GM19452 (cell line): ENCODE measurements around the gene ROBO1.
"Not testable (repeated sequence)": the region's sequence is repeated elsewhere in the genome, so short reads cannot be mapped to it uniquely, and the experiment has no call there.

Experiments
- ATAC-seq: cut with Tn5 transposase; IDR thresholded peaks from one replicate; pipeline ENCODE4 v1.9.1; 2021; ENCODE audit not compliant: unreplicated experiment

Gene ROBO1

DNA sequence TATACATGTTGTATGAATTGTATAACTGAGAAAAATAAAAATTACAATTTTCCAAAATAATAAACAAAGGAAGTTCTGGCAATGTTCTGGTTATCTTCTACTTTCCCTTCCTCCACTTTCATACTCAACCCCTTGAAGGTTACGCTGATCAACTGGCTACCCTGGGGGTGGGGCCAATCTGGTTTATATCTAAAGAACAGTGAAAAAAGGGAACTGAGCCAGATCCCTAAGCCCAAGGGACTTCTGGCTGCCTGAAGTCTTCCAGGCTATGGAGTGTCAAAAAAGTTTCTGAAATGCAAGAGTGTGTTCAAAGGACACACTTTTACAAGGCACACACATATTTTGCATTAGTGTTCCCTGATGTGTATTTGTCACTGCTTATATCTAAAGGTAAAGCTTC, 591.9 kb downstream of the ROBO1 start:
- ATAC-seq: no peak

DNA sequence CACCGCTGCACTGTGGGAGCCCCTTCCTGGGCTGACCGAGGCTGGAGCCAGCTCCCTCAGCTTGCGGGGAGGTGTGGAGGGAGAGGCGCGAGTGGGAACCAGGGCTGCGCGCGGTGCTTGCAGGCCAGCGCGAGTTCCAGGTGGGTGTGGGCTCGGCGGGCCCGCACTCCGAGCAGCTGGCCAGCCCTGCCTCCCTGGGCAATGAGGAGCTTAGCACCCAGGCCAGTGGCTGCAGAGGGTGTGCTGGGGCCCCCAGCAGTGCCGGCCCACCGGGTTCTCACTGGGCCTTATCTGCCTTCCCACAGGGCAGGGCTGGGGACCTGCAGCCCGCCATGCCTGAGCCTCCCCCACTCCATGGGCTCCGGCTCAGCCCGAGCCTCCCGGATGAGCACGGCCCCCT, 594.5 kb downstream of the ROBO1 start:
- not testable (repeated sequence) for ATAC-seq

DNA sequence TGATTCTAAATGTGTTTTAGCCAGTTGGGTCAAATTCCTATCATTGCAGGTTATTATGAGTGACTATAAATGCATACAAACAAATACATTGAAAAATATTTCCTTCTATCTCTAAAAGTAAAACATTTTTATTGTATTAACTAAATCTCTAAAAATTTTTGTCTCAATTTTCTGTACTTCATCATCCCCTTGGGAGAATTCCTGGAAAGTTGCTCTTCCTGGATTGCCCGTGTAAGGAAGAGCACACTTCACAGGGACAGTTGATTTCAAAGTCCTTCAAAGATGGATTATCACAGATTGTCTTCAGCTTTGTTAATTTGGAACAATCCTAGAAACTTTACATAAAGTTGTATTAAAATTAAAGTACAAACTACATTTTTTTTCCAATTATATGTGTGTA, 595.6 kb downstream of the ROBO1 start:
- no peak for ATAC-seq

DNA sequence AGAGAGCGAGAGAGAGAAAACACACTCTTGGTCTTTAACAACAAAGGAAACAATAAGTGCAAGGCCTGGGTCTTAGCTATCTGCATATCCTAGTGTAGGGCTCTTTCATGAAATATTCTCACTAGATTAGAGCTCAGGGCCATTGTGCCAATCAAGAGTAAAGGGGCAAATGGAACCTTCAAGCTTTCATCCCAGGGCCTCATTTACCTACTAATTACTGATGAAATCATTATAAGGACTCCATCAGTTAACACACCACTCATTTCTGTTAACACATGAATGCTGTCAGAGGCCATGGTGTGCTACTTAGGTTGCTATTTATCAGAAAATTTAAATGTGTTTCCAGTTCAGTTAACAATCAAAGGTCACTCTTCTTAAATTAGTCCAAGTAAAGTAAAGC, 597.8 kb downstream of the ROBO1 start:
- no peak for ATAC-seq

DNA sequence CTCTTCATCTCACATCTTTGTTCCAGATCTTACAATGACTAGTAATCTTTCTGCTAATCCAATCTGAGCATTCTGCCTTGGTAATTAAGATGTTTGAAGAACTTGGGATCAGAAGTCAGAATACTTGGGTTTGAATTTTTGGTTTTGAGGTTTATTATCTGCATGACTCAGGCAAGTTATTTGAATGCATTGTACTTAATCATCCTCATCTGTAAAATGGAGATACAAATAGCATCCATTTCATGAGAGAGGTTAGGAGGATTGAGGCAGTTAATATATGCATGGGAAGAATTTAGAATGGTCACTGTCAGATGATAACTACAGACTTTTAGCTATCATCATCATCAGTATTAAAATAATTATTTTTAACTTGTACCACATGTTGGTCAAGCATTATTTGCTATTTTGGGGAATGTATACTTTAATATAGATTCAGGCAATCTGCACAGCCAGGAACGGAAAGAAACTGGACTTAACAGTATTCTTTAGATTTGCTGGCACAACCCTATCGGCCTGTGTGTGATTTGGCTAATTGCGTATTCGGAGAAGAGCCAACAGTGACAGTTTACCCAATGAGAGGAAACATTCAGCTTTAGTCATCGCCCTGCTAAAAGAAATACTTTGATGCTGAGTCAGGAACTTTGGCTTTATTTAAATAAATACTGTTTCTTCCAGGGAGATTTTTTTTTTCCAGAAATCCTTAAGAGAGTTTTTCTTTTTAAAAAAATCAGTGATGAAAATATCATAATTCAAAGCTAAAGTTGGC, 600.0 kb downstream of the ROBO1 start:
- ATAC-seq: no peak

DNA sequence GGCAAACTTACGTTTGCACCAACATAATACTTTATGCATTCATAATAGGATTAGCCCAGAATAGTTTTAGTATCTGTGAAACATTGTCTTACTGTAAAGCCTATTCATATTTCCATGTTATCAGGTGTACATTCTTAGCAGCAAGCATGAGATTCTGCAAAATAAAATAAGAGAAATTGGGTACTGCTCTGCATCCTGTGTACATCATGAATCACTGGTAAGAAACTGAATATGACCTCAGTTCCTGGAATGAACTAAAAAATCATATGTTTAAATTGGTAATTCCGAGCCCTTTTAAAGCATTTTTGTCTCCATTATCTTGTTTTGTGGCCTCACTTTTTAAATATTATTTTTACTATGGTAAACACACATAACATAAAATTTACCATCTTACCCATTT, 605.1 kb downstream of the ROBO1 start:
- ATAC-seq: no peak

DNA sequence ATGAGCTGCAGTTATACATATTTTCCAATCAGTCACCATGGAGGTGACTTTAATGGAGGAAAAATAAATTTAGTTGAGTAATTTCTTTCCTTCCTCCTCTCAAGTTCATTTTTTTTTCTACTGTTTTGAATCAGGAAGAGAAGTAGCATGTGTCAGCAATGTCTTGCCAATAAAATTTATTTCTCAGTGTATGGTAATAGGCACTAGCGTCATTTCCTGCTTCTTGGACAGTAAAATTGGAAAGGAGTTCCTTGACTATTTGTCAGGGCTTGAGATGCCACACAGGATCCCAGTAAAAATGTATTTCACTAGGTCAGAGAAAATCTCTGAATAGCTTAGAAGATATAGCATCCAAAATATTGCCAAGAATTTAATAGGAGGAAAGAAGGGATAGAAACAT, 605.9 kb downstream of the ROBO1 start:
- no peak for ATAC-seq

DNA sequence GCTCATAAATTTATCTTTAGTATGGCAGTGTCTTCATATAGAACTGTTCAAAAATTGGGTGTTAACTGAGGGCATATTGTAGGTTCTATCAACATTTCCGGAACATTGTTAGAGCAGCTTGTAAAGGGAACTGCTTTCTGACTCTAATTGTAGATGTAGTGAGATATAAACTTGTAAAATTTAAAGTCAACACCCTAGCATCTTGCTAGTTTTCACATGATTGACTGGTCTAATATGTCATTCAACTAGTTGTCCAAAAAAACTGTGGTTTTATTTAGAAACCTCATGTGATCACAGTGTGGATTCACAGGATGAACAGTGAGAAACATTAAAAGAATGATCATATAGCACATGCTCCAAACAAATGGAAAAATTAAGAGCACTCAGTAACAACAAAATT, 607.4 kb downstream of the ROBO1 start:
- ATAC-seq: no peak

DNA sequence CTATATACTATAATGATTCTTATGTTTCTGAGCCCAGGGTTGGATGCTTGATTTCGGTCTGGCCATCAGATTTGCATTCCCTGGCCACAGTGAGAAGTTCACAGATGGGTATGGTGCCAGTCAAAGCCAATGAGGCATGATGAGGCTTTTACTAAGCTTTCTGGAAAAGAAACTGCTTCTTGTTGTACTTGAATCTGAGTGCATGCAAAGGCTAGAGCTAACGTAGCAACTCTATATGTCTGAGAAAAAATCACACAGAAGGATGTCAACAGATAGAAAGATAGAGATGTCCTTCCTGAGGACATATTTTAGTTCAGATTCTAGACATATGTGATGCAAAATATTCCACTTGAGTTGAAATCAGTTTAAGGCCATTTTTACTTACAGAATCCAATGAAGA, 608.1 kb downstream of the ROBO1 start:
- ATAC-seq: no peak

DNA sequence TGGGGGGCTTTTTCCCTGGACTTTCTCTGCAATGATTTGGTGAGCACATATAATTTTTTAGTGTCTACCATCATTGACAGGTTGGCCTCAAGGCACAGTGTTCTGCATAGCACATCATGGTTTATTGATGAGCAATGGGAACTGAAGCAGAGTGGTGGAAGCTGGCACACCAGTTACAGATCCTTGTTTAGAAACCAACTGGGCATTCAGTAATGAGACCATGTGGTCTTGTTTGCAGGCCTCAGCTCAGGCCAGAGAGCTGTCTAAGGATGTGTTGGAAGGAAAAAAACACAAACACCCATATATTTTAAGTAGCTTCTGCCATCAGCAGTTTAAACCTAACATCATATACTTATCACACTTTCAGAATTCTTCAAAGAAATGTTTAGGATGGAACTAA, 610.6 kb downstream of the ROBO1 start:
- no peak for ATAC-seq

DNA sequence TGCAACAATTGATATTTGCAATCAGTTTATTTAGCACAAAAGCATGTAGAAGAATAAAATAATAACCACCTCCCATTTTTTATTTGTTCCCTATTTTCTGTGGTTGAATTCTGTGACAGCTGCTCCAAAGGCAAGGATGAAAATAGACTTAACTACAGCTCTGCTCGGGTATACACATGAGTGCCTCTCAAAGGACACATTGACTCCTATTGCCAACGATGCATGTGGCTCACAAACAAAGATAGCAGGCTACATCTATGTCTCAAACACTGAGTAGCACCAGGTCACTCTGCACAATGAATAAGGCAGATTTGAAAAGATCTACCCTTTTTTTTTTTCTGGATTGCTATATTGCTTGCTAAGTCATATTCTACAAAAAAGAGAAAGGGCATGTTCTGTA, 612.9 kb downstream of the ROBO1 start:
- no peak for ATAC-seq

DNA sequence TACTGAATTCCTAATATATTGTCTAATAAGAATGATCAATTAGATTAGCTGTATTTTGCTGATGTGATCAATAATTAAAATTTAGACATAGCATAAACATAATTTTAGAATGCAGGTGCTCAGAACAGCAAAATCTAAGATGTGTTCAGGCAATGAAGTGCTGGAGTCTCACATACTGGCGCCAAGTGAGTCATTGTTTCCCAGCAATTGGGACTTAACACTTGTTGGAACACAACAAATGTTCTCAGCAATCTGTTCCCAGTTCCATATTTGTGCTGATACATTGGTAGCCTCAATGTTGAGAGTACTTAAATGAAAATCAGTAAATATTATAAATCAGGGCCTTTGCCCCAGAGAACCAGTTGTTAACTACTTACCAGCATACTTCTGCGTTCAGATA, 619.0 kb downstream of the ROBO1 start:
- no peak for ATAC-seq

DNA sequence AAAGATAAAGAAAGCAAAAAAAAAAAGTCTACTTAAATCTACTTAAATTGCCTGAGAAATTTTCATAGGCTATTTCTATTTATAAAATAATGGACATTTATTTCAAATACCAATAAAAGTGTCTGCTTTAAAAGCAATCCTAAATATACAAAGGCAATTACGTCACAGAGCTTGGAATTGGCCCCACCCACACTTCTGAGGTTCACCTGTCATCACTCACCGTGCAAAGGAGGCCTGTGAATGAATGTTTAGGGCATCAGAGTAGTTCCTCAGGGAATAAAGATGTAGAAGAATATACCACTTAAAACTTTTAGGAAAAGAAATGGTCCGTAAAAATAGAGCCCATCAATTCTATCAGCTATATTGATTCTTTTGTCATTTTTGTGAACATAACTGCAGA, 621.8 kb downstream of the ROBO1 start:
- no peak for ATAC-seq

DNA sequence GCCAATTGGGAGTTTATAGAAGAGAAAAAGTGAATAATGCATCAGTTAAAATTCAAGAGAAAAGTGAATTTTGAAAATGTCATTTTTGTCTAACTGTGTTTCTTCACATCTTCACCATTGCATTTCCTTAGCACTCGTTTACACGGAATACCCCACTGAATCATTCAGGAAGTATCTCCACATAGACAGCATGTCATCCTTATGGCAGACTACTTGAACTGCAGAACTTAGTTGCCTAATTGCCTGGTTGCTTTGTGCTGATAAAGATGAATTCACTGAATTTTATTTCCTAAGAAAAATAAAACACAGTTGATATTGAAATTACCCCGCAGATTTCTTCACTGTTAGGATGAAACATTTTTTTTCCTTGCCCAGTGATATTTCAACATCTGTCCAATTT, 627.1 kb downstream of the ROBO1 start:
- no peak for ATAC-seq

DNA sequence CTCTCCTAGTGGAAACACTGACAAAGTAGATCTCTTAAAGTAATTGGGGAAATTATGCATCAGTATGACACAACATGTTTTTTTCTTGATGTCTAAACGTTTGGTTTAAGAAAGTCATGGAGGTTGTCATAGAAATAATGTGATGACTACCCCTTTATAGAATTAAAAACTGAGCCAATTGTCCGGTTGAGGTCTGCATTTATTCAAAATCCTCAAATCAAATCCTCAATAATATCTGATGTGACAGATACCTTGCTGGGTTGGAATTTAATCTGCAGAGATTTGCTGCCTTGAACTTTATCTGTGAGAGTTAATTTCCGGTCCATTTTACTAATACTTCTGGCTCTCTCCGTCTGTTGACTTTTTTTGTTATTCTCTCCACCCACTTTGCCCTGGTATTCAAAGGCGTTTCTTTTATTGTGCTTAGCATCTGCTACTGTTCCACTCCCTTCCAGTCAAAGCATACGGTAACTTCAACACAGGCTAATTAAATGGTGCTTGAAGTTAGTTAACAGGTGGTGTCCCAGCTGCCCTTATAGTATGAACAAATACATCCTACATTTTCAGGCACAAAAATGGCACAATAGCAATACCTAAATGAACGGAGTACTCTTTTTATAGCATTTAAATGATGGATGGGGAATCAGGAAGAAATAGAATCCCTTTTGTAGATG, 628.3 kb downstream of the ROBO1 start:
- no peak for ATAC-seq

DNA sequence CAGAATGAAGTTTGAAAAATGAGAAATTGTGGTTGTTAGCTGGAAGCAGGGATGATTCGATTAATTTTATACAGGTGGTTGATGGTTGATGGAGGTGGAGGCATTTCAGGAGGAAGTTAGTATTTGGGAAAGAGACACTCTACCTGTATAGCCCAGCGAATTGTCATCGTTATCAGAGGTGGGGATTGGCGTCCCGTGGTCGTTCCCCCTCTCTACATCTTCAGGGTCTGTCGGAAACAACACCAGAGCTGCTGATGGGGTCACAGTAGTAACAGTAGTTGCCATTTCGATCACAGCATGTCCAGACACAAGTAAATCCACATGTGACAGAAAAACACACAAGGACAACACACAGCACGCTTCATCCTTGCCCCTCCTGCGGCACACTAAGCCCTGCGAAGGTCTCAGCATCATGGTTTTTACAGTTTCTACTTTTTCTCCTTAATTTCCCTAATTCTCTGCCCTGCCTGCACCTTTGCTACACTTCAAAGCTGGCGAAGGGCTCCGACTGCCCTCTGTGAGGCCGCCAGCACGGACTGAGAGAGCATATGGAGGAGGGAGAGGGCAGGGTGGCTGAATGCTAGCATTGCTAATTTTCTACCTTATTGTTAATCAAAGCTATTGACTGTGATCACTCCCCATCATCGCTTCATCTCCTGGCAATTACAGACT, 642.3 kb downstream of the ROBO1 start:
- ATAC-seq: no peak

DNA sequence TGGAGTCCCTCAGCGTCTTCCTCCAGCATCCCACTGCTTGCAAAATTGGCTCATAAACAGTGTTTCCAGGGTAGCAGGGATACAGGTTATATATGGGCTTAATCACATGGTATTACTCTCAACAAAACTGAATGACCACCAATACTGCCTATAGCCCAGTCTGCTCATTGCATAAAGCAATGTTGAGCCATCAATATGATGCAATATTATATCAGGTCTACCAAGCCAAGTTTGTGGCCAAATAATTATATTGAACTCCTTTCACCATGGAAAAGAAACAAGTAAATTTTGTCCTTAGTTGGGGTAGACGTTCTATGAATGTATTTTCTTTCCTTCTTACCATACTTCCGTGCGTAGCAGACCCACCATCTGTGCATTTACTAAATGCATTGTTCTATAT, 652.3 kb downstream of the ROBO1 start:
- no peak for ATAC-seq

DNA sequence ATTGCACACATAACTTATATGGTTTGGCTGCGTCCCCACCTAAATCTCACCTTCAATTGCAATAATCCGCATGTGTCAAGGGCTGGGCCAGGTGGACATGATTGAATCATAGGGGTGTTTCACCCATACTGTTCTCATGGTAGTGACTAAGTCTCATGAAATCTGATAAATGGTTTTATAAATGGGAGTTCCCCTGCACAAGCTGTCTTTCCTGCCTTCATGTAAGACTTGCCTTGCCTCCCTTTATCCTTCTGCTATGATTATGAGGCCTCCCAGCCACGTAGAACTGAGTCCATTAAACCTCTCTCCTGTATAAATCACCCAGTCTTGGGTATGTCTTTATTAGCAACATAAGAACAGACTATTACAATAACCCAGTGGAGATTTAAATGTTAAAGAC, 653.9 kb downstream of the ROBO1 start:
- no peak for ATAC-seq

DNA sequence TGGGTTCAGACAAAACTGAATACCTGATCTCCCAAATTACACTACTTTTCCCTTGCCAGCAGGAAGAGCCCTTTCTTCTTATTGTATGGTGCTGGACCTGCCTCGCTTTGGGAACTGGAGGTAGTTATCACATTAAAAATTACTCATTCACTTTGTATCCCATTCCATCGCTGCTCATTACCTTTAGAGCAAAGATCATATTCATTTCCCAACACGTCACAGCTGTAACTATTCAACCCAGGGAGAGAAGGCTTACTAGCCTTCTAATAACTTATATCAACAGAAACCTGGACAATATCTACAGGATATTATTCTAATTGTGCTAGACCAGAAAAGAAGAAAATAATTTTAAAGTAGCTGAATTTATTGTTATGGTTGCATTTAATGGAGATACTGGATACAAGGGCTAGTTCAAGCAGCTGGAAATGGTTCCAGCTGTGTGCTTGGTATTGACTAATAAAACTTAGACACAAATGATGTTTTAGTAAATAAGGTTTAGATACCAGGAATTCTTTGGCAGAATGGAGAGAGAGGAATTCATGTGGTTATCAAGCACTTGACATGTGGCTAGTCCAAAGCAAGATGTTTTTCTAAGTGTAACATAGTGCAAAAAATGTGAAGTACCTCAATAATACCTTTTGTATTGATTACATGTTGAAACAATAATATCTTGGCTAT, 656.3 kb downstream of the ROBO1 start:
- no peak for ATAC-seq

DNA sequence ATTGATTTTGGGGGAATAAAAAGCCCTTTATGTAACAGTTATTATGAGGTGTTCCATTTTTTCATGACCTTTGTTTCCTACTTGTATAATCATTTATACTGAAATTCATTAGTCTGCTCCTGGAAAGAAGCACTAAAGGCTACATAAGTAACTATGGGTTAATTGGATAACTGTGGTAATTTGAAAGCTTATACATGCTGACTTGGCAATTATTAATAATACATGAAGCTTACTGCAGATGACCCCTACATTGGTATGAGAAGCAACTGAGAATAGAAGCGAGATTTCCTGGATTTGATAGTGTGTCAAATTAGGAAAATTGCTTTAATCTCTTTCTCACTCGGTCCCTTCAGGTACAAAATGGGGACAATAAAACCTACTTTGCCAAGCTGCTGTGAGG, 658.0 kb downstream of the ROBO1 start:
- no peak for ATAC-seq

DNA sequence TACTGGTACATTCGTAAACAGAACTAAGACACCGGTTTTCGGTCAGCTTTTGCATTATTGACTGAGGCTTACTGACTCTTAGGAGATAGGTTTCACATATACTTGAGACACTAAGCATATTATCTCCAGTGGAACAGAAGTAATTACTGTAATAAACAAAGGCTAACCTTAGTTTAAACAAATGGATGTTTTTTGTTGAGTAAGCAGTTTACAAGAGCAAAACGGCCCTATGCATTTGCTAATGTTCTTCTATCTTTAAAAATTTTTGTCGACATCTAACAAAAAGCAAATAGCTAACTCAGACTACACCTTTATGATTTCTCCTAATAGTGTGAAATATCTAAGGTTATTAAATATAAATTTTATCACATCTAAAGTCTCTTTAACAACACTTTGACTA, 664.5 kb downstream of the ROBO1 start:
- no peak for ATAC-seq
